ENCODE measurements around the gene BCOR.

DNA sequence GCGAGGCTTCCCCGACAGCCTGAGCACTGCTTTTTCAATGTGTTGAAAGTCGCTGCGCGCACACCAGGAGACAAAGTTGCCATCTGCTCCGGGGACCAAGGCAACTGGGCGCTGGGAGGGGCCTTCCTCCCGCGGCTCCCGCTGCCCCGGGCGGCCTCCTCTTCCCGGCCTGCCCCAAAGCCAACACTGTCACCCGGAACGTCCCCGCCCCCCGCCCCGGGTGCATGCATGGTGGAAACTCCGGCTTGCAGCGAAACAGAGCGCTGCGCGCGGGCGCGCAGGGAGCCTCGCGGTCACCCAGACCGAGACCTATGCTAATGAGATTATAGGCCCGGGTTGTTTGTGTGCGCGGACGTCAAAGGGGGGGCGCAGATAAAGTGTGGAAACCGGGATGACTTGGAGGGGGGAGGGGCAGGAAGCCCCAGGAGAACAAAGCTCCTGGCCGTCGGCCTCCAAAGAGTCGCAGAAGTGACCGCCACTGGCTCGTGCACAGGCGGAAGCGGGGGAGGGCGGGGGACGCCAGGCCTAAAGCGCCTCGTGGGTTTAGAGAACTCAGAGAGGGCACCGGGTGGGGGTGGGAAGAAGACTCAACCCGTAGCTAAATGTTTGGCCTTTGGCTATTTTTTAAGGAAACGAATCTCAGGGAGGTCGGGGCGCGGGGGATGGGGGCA, 88.8 kb downstream of the BCOR start:
- TF ChIP-seq, protein P1, sequence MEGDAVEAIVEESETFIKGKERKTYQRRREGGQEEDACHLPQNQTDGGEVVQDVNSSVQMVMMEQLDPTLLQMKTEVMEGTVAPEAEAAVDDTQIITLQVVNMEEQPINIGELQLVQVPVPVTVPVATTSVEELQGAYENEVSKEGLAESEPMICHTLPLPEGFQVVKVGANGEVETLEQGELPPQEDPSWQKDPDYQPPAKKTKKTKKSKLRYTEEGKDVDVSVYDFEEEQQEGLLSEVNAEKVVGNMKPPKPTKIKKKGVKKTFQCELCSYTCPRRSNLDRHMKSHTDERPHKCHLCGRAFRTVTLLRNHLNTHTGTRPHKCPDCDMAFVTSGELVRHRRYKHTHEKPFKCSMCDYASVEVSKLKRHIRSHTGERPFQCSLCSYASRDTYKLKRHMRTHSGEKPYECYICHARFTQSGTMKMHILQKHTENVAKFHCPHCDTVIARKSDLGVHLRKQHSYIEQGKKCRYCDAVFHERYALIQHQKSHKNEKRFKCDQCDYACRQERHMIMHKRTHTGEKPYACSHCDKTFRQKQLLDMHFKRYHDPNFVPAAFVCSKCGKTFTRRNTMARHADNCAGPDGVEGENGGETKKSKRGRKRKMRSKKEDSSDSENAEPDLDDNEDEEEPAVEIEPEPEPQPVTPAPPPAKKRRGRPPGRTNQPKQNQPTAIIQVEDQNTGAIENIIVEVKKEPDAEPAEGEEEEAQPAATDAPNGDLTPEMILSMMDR (conservative IDR thresholded peaks at IDR 0.05) = no peak
- TF ChIP-seq ZFX (IDR thresholded peaks at IDR 0.05) = no peak

Measured in C4-2B (cell line).